GM15510 (cell line): ENCODE measurements around the gene SPRR2F.

Source experiments
- POLR2A ChIP-seq: IDR thresholded peaks from 3 replicates; pipeline ENCODE4 v1.6.1; 2011; ENCODE audit warnings: borderline replicate concordance; ENCODE audit not compliant: insufficient read length; ENCODE audit errors: extremely low read depth

SPRR2F gene

GRCh38 chr1:153113416-153113815 lies at the start of gene SPRR2F:
Gene SPRR2F, minus strand, starts transcription at chr1:153113516. Its CDS starts 783 bp downstream, at chr1:153112733.
- TF ChIP-seq POLR2A, result no peak

GRCh38 chr1:153155541-153155940 lies 42.2 kb upstream of the SPRR2F start:
- no peak for TF ChIP-seq POLR2A

DNA sequence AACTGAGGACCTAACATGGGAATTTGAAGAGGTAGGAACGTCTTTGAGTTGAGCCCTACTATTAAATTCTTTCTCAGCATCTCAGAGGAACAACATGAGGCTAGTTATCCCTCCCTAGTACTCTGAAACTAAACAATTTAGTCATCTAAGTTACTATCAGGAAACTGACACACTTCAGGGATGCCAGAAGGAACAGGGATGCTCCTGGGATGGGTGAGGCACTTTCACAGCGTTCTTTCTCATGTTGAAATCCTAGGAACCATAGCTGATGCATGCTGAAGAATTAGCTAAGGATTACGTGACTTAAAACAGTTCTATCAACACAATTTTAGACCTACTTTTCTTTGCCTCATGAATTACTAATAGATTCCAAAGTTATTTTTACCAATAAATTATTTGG lies 39.2 kb upstream of the SPRR2F start:
- TF ChIP-seq POLR2A, result no peak

DNA sequence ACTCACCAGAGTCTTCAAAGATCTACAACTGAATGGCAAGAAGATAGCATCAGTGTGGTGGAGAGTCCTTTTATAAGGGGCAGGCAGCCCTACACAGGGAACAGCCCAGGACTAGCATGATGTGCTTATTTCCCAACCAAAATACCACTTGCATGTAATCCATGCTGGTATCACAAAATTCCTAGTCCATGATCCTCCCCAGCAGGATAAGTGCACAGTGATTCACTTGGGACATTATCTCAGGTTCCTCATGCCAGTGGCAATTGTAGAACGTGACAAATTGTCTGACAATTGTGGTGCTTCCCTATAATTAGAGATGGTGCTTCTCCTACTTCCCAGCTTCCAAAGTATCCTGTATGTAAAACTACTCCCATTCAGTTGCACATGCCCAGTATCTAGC lies 37.5 kb upstream of the SPRR2F start, which contains the start of gene SPRR2G:
TSS of gene SPRR2G (minus strand) at position 45 of the 400 bp plus-strand sequence. CDS start 780 bp downstream, outside the sequence.
- no peak for TF ChIP-seq POLR2A

- no peak for TF ChIP-seq POLR2A
Observed at GRCh38 chr1:153141377-153141776, 28.1 kb upstream of the SPRR2F start.

DNA sequence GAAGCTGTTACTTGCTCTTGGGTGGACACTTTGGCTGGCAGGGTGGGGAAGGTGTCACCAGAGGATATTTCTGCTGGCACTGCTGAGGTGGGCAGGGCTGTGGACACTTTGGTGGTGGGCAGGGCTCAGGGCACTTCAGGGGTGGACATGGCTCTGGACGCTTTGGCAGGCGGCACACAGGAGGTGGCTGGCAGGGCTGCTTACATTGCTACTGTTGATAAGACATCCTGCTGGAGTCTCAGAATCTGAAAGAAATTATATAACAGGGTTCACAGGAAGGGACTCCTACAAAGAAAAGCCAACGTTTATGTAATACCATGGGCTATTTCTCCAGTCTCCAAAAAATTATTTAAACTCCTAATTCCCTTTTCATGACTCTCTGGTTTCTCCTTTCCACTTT lies 27.2 kb upstream of the SPRR2F start:
- TF ChIP-seq POLR2A, result no peak

GRCh38 chr1:153133743-153134142 lies 20.4 kb upstream of the SPRR2F start:
- no peak for TF ChIP-seq POLR2A

DNA sequence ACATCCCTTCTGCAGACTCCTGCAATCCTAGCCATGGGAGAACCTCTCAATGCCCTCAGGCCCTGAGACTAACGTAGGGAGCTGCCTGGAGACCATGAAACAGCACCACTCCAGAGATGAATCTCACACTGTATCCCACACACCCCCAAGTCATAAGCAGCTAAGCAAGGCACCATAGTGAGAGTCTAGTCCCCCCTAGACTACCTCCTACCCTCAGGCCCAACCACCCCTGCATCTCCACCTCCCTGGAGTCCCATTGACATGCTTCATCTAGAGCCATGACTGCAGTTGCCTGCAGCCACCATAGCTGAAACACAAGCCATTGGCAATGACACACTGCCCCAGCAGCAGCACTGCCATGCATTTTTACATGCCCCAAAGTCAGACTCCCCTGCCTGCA lies 20.0 kb upstream of the SPRR2F start:
- no peak for TF ChIP-seq POLR2A

DNA sequence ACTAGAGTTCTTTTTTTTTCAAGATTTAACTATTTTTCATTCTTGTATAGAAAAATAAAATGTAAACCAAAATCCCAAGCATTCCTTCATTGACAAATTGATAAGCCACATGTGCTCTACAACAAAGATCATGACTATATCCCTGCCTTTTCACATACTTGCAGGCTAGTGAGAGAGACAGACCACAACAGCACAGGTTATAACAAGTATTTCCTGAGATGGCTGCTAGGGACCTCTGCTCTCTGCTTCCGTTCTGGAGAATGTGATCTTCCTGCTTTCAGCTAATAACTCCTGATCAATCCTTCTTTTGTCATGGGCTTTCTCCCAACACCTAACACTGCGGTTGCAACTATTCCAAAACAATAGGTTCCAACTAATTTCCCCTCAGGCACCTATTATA lies 14.0 kb upstream of the SPRR2F start:
- no peak for TF ChIP-seq POLR2A

DNA sequence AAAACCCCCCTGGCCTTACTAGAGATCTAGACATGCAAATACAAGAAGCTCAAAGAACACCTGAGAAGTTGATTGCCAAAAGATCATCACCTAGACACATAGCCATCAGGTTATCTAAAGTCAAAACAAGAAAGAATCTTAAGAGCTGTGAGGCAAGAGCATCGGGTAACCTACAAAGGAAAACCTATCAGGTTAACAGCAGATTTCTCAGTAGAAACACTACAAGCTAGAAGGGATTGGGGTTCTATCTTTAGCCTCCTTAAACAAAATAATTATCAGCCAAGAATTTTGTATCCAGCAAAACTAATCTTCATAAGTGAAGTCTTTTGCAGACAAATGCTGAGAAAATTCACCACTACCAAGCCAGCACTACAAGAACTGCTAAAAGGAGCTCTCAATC lies 12.2 kb upstream of the SPRR2F start:
- no peak for TF ChIP-seq POLR2A

- TF ChIP-seq POLR2A, result no peak
Observed at GRCh38 chr1:153122831-153123421, 9.6 kb upstream of the SPRR2F start.

DNA sequence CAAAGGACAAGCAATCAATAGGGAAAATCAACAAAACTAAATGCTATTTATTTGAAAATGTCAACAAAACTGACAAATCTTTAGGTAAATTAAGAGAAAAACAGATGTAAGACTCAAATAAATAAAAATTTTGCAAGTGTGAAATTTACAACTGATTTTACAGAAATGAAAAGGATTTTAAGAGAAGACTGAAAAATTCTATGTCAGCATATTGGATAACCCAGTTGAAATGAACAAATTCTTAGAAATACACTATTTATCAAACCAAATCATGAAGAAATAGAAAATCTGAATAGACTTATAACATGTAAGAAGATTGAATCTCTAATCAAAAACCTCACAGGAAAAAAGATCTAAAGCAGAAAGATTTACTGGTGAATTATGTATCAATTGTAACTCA lies 7.6 kb upstream of the SPRR2F start:
- TF ChIP-seq POLR2A, result no peak

DNA sequence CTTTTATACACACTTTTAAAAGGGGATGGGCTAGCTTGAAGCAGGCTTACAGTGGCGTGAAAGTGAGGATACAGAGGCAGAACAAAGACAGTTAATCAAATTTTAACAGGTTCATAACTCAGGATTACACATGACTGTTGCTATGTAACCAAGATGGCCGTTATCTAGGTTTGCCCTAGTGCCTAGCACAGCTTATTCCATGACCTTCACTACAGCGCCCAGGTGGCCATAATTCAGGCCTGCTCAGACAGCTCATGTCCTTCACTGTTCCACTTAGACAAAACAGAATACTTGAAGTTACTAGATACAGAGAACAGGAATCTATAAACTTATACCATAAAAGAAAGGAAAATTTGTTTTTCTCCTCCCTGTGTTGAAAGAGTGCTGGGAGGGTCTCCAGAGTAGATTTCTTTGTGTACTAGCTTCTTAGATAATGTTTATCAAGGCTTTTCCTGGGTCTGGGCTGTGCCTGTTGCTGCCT lies 6.2 kb upstream of the SPRR2F start:
- no peak for TF ChIP-seq POLR2A

- no peak for TF ChIP-seq POLR2A
Observed at GRCh38 chr1:153100245-153100644, 13.1 kb downstream of the SPRR2F start.

DNA sequence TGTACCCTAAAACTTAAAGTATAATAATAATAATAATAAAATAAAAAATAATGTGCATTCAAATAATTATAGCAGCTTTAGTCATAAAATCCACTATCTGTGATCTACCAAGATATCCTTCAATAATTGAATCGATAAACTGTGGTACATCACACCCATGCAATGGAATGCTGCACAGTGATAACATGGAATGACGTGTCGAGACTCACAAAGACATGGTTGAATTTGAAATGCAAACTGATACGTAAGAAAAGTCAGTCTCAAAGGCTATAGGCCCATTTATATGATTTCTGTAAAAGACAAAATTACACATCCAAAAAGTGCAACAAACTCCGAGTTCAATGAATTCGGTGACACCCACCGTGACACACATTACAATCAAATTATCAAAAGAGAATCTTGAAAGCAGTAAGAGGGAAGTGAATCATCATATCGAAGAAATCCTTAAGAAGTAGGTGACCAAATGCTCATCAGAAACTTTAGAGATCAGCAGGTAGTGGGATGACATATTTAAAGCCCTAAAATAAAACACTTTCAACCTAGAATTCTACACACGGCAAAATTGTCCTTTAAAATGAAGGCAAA lies 13.8 kb downstream of the SPRR2F start:
- TF ChIP-seq POLR2A, result no peak

DNA sequence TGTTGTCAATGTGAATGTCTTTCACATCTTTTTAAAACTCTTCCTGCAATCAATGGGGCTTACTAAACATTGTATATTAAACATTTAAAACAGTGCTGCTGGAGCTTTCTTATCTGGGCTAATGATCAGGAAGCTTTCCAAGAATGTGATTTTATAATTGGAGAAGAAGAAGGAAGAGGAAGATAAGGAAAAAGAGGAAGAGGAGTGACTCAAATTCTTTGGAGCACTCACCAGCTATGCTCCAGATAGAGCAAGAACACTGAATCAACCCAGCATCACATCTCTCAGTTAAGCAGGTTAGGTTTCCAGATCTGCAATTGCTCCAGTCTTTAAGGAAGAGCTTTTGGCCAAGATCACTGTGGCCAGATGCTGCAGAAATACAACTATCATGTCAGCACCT lies 17.6 kb downstream of the SPRR2F start:
- TF ChIP-seq POLR2A, result no peak
